MM.1S (cell line): ENCODE data around the gene ZYG11A.

Experiments
- EZH2 ChIP-seq: fragments of 300-600 bp; sonication (generic); optimal IDR thresholded peaks from 2 replicates; pipeline ENCODE3; 2017; ENCODE audit warnings: low read depth, mild to moderate bottlenecking, antibody characterized with exemption, low read length, mixed read lengths
- TF ChIP-seq, protein P1 (sequence below): fragments of 300-600 bp; sonication (generic); IDR thresholded peaks from 2 replicates; pipeline ENCODE4 v1.5.1; 2016; ENCODE audit warnings: antibody characterized with exemption, low read length, mixed read lengths

DNA sequence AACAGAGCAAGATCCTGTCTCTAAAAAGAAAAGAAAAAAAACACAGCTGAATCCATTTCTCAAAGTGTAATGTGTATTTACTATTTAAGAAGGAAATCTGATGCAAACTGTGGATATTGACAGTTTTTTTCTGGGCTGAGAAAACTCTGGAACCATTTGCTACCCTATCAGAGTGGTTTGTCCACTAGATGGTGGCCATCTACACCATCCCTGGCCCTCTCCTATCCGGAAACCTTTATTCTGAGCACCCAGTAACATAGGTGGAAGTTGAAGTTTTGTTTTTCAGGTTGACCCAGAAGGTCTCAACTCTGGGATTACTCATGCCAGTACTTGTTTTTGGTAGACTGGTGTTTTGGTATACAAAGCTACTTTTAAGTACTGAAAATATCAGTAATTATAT, 58.8 kb downstream of the ZYG11A start:
- TF ChIP-seq, protein P1, sequence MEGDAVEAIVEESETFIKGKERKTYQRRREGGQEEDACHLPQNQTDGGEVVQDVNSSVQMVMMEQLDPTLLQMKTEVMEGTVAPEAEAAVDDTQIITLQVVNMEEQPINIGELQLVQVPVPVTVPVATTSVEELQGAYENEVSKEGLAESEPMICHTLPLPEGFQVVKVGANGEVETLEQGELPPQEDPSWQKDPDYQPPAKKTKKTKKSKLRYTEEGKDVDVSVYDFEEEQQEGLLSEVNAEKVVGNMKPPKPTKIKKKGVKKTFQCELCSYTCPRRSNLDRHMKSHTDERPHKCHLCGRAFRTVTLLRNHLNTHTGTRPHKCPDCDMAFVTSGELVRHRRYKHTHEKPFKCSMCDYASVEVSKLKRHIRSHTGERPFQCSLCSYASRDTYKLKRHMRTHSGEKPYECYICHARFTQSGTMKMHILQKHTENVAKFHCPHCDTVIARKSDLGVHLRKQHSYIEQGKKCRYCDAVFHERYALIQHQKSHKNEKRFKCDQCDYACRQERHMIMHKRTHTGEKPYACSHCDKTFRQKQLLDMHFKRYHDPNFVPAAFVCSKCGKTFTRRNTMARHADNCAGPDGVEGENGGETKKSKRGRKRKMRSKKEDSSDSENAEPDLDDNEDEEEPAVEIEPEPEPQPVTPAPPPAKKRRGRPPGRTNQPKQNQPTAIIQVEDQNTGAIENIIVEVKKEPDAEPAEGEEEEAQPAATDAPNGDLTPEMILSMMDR: no peak
- no peak for TF ChIP-seq EZH2
